HG02763 (cell line): ENCODE data around the gene IGF2R.
"Not testable (repeated sequence)": the region's sequence is repeated elsewhere in the genome, so short reads cannot be mapped to it uniquely, and the experiment has no call there.

Experiments
- ATAC-seq: cut with Tn5 transposase; IDR thresholded peaks from one replicate; pipeline ENCODE4 v1.9.1; 2021; ENCODE audit warnings: mild to moderate bottlenecking, moderate library complexity; ENCODE audit not compliant: unreplicated experiment

IGF2R gene

GRCh38 chr6:160090442-160091239 lies 121.8 kb downstream of the IGF2R start:
- not testable (repeated sequence) for ATAC-seq

- not testable (repeated sequence) for ATAC-seq
Observed at GRCh38 chr6:160092176-160092575, 123.3 kb downstream of the IGF2R start.

- ATAC-seq, result no peak
Observed at GRCh38 chr6:160092602-160093001, 123.7 kb downstream of the IGF2R start.

GRCh38 chr6:160093061-160093460 lies 124.2 kb downstream of the IGF2R start:
- no peak for ATAC-seq

- no peak for ATAC-seq
Observed at GRCh38 chr6:160093946-160094345, 125.1 kb downstream of the IGF2R start.

GRCh38 chr6:160095146-160095845 lies 126.4 kb downstream of the IGF2R start:
- ATAC-seq, result no peak

GRCh38 chr6:160101277-160102205 lies 132.7 kb downstream of the IGF2R start:
- ATAC-seq, result no peak

GRCh38 chr6:160102399-160102798 lies 133.5 kb downstream of the IGF2R start:
- no peak for ATAC-seq

GRCh38 chr6:160102956-160103824 lies 134.3 kb downstream of the IGF2R start:
- no peak for ATAC-seq

GRCh38 chr6:160103825-160104100 lies 134.9 kb downstream of the IGF2R start:
- no peak for ATAC-seq

- ATAC-seq, result no peak
Observed at GRCh38 chr6:160104821-160105517, 136.1 kb downstream of the IGF2R start.

- no peak for ATAC-seq
Observed at GRCh38 chr6:160106010-160106409, 137.1 kb downstream of the IGF2R start.

GRCh38 chr6:160106701-160107100 lies 137.8 kb downstream of the IGF2R start:
- ATAC-seq, result no peak

- ATAC-seq, result no peak
Observed at GRCh38 chr6:160108077-160108476, 139.2 kb downstream of the IGF2R start.

- ATAC-seq, result no peak
Observed at GRCh38 chr6:160110586-160111123, 141.8 kb downstream of the IGF2R start.

GRCh38 chr6:160111806-160112205 lies 142.9 kb downstream of the IGF2R start:
- no peak for ATAC-seq

- ATAC-seq, result no peak
Observed at GRCh38 chr6:160112628-160113299, 143.9 kb downstream of the IGF2R start.

GRCh38 chr6:160114536-160114935 lies 145.7 kb downstream of the IGF2R start:
- not testable (repeated sequence) for ATAC-seq

GRCh38 chr6:160115421-160115820 lies 146.5 kb downstream of the IGF2R start:
- no peak for ATAC-seq
